GM19452 (cell line): ENCODE results near the gene LDLR.
"Not testable (repeated sequence)": the region's sequence is repeated elsewhere in the genome, so short reads cannot be mapped to it uniquely, and the experiment has no call there.

Source experiments
- ATAC-seq: cut with Tn5 transposase; IDR thresholded peaks from one replicate; pipeline ENCODE4 v1.9.1; 2021; ENCODE audit not compliant: unreplicated experiment

LDLR gene

DNA sequence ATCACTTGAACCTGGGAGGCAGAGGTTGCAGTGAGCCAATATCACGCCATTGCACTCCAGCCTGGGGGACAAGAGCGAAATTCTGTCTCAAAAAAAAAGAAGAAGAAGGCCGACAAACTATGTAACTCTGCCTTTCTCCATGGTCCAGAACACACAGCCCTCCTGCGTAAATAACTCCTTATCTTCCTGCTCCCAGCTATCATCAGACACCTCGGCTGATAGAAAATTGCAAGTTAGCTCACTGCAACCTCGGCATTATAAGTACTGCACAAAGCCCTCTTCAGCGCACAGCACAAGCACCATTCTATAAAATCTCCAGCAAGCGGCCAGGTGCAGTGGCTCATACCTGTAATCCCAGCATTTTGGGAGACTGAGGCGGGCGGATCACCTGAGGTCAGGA, 14.4 kb downstream of the LDLR start:
- ATAC-seq = not testable (repeated sequence)

- ATAC-seq = no peak
Measured at GRCh38 chr19:11105014-11105636, 15.9 kb downstream of the LDLR start.

DNA sequence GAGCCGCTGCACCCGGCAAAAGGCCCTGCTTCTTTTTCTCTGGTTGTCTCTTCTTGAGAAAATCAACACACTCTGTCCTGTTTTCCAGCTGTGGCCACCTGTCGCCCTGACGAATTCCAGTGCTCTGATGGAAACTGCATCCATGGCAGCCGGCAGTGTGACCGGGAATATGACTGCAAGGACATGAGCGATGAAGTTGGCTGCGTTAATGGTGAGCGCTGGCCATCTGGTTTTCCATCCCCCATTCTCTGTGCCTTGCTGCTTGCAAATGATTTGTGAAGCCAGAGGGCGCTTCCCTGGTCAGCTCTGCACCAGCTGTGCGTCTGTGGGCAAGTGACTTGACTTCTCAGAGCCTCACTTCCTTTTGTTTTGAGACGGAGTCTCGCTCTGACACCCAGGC, 17.2 kb downstream of the LDLR start:
- no peak for ATAC-seq

DNA sequence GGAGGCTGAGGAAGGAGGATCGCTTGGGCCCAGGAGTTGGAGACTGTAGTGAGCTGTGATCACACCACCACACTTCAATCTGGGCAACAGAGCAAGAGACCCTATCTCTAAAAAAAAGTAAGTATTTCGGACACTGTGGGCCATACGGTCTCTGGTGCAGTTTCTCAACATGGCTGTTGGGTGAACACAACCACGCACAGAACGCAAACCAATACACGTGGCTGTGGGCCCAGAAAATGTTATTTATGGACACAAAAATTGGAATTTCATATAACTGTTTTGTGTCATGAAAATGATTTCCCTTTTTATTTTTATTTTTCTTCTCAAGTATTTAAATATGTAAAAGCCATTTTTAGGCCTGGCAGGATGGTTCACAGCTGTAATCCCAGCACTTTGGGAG, 19.5 kb downstream of the LDLR start:
- no peak for ATAC-seq

- ATAC-seq = no peak
Measured at GRCh38 chr19:11111117-11111770, 22.0 kb downstream of the LDLR start.

- no peak for ATAC-seq
Measured at GRCh38 chr19:11111771-11112144, 22.5 kb downstream of the LDLR start.

- no peak for ATAC-seq
Measured at GRCh38 chr19:11113140-11113708, 24.0 kb downstream of the LDLR start.

- no peak for ATAC-seq
Measured at GRCh38 chr19:11115042-11115441, 25.8 kb downstream of the LDLR start.

GRCh38 chr19:11115895-11116446, 26.7 kb downstream of the LDLR start:
- no peak for ATAC-seq

DNA sequence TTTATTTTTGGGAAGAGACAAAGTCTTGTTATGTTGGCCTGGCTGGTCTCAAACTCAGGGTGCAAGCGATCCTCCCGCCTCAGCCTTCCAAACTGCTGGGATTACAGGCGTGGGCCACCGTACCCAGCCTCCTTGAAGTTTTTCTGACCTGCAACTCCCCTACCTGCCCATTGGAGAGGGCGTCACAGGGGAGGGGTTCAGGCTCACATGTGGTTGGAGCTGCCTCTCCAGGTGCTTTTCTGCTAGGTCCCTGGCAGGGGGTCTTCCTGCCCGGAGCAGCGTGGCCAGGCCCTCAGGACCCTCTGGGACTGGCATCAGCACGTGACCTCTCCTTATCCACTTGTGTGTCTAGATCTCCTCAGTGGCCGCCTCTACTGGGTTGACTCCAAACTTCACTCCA, 27.2 kb downstream of the LDLR start:
- no peak for ATAC-seq

- ATAC-seq = not testable (repeated sequence)
Measured at GRCh38 chr19:11121963-11122362, 32.7 kb downstream of the LDLR start.

DNA sequence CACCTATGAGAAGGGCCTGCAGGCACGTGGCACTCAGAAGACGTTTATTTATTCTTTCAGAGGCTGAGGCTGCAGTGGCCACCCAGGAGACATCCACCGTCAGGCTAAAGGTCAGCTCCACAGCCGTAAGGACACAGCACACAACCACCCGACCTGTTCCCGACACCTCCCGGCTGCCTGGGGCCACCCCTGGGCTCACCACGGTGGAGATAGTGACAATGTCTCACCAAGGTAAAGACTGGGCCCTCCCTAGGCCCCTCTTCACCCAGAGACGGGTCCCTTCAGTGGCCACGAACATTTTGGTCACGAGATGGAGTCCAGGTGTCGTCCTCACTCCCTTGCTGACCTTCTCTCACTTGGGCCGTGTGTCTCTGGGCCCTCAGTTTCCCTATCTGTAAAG, 33.9 kb downstream of the LDLR start:
- ATAC-seq = no peak

DNA sequence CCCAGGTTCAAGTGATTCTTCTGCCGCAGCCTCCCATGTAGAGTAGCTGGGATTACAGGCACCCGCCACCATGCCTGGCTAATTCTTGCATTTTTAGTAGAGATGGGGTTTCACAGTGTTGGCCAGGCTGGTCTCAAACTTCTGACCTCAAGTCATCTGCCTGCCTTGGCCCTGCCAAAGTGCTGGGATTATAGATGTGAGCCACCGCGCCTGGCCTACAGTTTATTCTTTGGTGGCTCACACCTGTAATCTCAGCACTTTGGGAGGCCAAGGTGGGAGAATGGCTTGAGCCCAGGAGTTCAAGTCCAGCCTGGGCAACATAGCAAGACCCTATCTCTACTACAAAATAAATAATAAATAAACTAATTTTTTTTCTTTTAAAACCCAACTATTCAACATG, 34.9 kb downstream of the LDLR start:
- not testable (repeated sequence) for ATAC-seq

DNA sequence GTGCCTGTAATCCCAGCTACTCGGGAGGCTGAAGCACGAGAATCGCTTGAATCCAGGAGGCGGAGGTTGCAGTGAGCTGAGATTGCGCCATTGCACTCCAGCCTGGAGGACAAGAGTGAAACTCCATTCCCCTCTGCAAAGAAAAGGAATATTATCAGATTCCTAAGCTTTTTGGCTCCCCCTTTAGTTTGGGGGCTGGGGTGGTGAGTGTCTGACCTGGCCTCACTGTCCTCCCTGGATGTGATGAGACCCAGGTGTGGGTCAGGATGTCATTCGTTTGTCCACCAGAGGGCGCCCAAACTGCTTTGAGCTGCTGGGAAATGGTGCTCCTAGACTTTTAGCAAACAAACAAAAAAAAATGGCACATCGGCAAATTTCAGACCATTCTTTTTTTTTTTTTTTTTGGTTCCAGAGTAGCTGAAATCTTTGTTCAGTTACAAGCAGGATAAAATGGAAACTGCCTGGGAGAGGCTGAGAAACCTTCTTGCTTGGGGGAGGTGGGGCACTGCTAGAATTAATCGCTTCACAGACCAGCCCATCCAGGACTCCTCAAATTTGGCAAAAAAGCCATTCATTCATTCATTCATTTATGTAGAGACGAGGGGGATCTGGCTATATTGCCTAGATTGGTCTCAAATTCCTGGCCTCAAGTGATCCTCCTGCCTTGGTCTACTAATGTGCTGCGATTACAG, 36.9 kb downstream of the LDLR start:
- no peak for ATAC-seq

DNA sequence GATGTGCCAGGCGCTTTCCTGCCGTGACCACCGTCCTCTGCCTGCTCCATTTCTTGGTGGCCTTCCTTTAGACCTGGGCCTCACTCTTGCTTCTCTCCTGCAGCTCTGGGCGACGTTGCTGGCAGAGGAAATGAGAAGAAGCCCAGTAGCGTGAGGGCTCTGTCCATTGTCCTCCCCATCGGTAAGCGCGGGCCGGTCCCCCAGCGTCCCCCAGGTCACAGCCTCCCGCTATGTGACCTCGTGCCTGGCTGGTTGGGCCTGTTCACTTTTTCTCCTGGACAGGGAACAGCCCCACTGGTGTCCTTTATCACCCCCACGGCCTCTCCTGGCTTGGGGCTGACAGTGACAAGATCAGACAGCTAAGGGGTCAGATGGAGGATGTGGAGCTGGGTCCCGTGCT, 38.6 kb downstream of the LDLR start:
- no peak for ATAC-seq

DNA sequence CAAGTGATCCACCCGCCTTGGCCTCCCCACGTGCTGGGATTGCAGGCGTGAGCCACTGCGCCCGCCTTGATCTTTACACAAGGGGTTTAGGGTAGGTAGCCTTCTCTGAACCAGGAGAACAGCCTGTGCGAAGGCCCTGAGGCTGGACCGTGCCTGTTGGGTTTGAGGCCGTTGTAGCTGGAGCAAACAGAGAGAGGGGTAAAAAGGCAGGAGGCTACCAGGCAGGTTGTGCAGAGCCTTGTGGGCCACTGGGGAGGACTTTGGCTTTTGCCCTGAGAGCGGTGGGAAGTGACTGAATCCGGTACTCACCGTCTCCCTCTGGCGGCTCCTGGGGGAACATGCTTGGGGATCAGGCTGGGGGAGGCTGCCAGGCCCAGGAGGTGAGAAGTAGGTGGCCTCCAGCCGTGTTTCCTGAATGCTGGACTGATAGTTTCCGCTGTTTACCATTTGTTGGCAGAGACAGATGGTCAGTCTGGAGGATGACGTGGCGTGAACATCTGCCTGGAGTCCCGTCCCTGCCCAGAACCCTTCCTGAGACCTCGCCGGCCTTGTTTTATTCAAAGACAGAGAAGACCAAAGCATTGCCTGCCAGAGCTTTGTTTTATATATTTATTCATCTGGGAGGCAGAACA, 41.7 kb downstream of the LDLR start:
- ATAC-seq = no peak

DNA sequence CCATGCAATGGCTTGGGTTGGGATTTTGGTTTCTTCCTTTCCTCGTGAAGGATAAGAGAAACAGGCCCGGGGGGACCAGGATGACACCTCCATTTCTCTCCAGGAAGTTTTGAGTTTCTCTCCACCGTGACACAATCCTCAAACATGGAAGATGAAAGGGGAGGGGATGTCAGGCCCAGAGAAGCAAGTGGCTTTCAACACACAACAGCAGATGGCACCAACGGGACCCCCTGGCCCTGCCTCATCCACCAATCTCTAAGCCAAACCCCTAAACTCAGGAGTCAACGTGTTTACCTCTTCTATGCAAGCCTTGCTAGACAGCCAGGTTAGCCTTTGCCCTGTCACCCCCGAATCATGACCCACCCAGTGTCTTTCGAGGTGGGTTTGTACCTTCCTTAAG, 42.2 kb downstream of the LDLR start:
- no peak for ATAC-seq

DNA sequence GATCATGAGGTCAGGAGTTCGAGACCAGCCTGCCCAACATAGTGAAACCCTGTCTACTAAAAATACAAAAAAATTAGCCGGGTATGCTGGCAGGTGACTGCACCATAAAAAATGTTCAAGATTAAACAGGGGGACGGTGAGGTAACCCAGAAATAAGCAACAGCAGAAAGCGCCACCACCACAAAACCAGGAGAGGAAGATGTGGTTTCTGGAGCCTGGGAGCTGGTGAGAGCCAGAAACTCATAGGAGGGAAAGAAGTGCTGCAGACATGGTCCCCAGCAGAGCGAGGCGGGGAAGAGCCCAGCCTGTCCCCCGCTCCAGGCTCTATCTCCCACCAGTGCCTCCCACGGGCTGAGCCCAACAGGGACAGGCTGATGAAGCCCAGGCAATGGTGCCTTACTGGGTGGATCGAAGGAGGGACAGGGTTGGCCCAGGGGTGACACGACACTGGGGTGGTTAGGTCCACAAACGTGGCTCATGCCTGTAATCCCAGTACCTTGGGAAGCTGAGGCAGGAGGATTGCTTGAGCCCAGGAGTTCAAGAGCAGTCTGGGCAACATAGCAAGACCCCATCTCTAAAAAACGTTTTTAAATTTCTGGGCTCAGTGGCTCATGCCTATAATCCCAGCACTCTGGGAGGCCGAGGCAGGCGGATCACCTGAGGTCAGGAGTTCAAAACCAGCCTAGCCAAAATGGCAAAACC, 47.3 kb downstream of the LDLR start:
- ATAC-seq = no peak

DNA sequence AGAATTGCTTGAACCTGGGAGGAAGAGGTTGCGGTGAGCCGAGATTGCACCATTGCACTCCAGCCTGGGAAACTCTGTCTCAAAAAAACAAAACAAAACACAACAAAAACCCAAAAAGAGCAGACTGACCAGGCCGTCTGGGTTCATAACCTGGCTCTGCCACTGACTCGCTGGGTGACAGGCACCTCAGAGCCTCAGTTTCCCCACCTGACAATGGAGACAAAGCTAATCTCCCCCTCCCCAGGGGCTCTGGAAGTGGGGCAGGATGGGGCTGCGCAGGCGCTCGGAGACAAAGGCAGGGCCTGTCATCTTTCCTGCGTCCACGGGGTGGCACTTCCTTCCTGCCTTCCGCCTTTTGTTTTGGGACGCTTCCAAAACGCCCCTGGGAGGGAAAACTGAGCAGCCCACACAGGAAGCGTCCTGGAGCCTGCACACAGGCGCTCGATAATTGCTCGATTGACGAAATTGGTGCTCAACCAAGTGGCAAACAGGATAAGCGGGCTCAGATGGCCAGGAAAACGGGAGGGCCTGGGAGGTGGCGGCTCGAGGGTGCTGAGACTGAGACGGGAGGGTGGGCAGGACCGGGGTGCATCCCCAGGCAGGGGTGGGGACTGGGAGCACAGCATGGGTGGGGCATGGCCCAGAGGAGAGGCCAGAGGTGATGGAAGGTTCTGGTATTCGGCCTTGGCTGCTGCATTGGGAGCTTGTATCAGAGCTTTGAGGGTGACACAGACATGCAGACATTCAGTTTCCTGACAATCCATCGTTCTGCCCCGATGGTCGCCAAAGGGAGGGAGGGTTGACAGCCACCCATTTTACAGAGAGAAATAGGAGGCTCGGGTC, 48.5 kb downstream of the LDLR start:
- ATAC-seq = no peak
